Measurements from ENCODE around the gene PIN1.

The PIN1 gene

GRCh38 chr19:9863759-9864158 lies 28.6 kb downstream of the PIN1 start:
- Histone ChIP-seq H3K4me1 (ENCODE audit: control insufficient read depth in 5 of 5, insufficient read depth in 5 of 5, low read length in 5 of 5) (peaks cover 2 to 23% (median 20%) of the 10 kb centered on the region in 5 donors), H3K36me3 (ENCODE audit: control insufficient read depth in 5 of 5, insufficient read depth in 5 of 5, low read length in 5 of 5) (peaks cover 0 to 4% (median 0%) of the 10 kb centered on the region in 5 donors), H3K27me3 (ENCODE audit: control insufficient read depth in 5 of 5, insufficient read depth in 4 of 5, low read length in 5 of 5) (no peaks in the 10 kb centered on the region), H3K4me3 (ENCODE audit: low read depth in 1 of 5, low read length in 5 of 5) (no peak overlapping the region), H3K27ac (ENCODE audit: low read depth, low read length) (no peak overlapping the region), H3K9me3 (ENCODE audit: control insufficient read depth in 5 of 5, low read length in 5 of 5) (no peaks in the 10 kb centered on the region), H3K9ac (ENCODE audit: low read length in 5 of 5) (no peak overlapping the region)

- peak overlapping the region in 2 of 5 donors; percentile 17 to 39 for H3K4me3 ChIP-seq (ENCODE audit: low read depth in 1 of 5, low read length in 5 of 5)
- peak overlapping the region; percentile 80 for H3K27ac ChIP-seq (ENCODE audit: low read depth, low read length)
- H3K9ac ChIP-seq (ENCODE audit: low read length in 5 of 5): peak overlapping the region in 1 of 5 donors; percentile 13
- H3K27me3 ChIP-seq (ENCODE audit: control insufficient read depth in 5 of 5, insufficient read depth in 4 of 5, low read length in 5 of 5): no peaks in the 10 kb centered on the region
- no peaks in the 10 kb centered on the region for H3K9me3 ChIP-seq (ENCODE audit: control insufficient read depth in 5 of 5, low read length in 5 of 5)
- peaks cover 0 to 4% (median 0%) of the 10 kb centered on the region in 5 donors for H3K36me3 ChIP-seq (ENCODE audit: control insufficient read depth in 5 of 5, insufficient read depth in 5 of 5, low read length in 5 of 5)
- H3K4me1 ChIP-seq (ENCODE audit: control insufficient read depth in 5 of 5, insufficient read depth in 5 of 5, low read length in 5 of 5): peaks cover 2 to 29% (median 25%) of the 10 kb centered on the region in 5 donors
These were observed 30.8 kb downstream of the PIN1 start for GRCh38 chr19:9865732-9866501.

GRCh38 chr19:9868983-9869617 lies 34.0 kb downstream of the PIN1 start:
- H3K4me3 ChIP-seq (ENCODE audit: low read depth in 1 of 5, low read length in 5 of 5): no peak overlapping the region
- peak overlapping the region in 1 of 5 donors; percentile 39 for H3K9ac ChIP-seq (ENCODE audit: low read length in 5 of 5)
- no peaks in the 10 kb centered on the region for H3K9me3 ChIP-seq (ENCODE audit: control insufficient read depth in 5 of 5, low read length in 5 of 5)
- H3K36me3 ChIP-seq (ENCODE audit: control insufficient read depth in 5 of 5, insufficient read depth in 5 of 5, low read length in 5 of 5): peaks cover 0 to 6% (median 2%) of the 10 kb centered on the region in 5 donors
- H3K4me1 ChIP-seq (ENCODE audit: control insufficient read depth in 5 of 5, insufficient read depth in 5 of 5, low read length in 5 of 5): peaks cover 2 to 29% (median 25%) of the 10 kb centered on the region in 5 donors
- no peak overlapping the region for H3K27ac ChIP-seq (ENCODE audit: low read depth, low read length)
- H3K27me3 ChIP-seq (ENCODE audit: control insufficient read depth in 5 of 5, insufficient read depth in 4 of 5, low read length in 5 of 5): no peaks in the 10 kb centered on the region

- H3K9ac ChIP-seq (ENCODE audit: low read length in 5 of 5): no peak overlapping the region
- no peaks in the 10 kb centered on the region for H3K27me3 ChIP-seq (ENCODE audit: control insufficient read depth in 5 of 5, insufficient read depth in 4 of 5, low read length in 5 of 5)
- H3K27ac ChIP-seq (ENCODE audit: low read depth, low read length): no peak overlapping the region
- H3K36me3 ChIP-seq (ENCODE audit: control insufficient read depth in 5 of 5, insufficient read depth in 5 of 5, low read length in 5 of 5): peaks cover 0 to 6% (median 2%) of the 10 kb centered on the region in 5 donors
- H3K4me1 ChIP-seq (ENCODE audit: control insufficient read depth in 5 of 5, insufficient read depth in 5 of 5, low read length in 5 of 5): peaks cover under 1 to 16% (median 12%) of the 10 kb centered on the region in 5 donors
- H3K9me3 ChIP-seq (ENCODE audit: control insufficient read depth in 5 of 5, low read length in 5 of 5): no peaks in the 10 kb centered on the region
- no peak overlapping the region for H3K4me3 ChIP-seq (ENCODE audit: low read depth in 1 of 5, low read length in 5 of 5)
These were observed 36.7 kb downstream of the PIN1 start for GRCh38 chr19:9871626-9872338.

- H3K9ac ChIP-seq (ENCODE audit: low read length in 5 of 5): no peak overlapping the region
- no peak overlapping the region for H3K27ac ChIP-seq (ENCODE audit: low read depth, low read length)
- peaks cover 0 to 6% (median 2%) of the 10 kb centered on the region in 5 donors for H3K36me3 ChIP-seq (ENCODE audit: control insufficient read depth in 5 of 5, insufficient read depth in 5 of 5, low read length in 5 of 5)
- H3K27me3 ChIP-seq (ENCODE audit: control insufficient read depth in 5 of 5, insufficient read depth in 4 of 5, low read length in 5 of 5): no peaks in the 10 kb centered on the region
- peaks cover 0 to 10% (median 7%) of the 10 kb centered on the region in 5 donors for H3K4me1 ChIP-seq (ENCODE audit: control insufficient read depth in 5 of 5, insufficient read depth in 5 of 5, low read length in 5 of 5)
- H3K4me3 ChIP-seq (ENCODE audit: low read depth in 1 of 5, low read length in 5 of 5): no peak overlapping the region
- H3K9me3 ChIP-seq (ENCODE audit: control insufficient read depth in 5 of 5, low read length in 5 of 5): no peaks in the 10 kb centered on the region
These were observed 37.6 kb downstream of the PIN1 start for GRCh38 chr19:9872618-9873242.

GRCh38 chr19:9875031-9875627 lies 40.0 kb downstream of the PIN1 start:
- Histone ChIP-seq H3K27me3 (ENCODE audit: control insufficient read depth in 5 of 5, insufficient read depth in 4 of 5, low read length in 5 of 5) (no peaks in the 10 kb centered on the region), H3K9ac (ENCODE audit: low read length in 5 of 5) (no peak overlapping the region), H3K4me3 (ENCODE audit: low read depth in 1 of 5, low read length in 5 of 5) (no peak overlapping the region), H3K36me3 (ENCODE audit: control insufficient read depth in 5 of 5, insufficient read depth in 5 of 5, low read length in 5 of 5) (peaks cover 0 to 6% (median 2%) of the 10 kb centered on the region in 5 donors), H3K9me3 (ENCODE audit: control insufficient read depth in 5 of 5, low read length in 5 of 5) (no peaks in the 10 kb centered on the region), H3K27ac (ENCODE audit: low read depth, low read length) (no peak overlapping the region), H3K4me1 (ENCODE audit: control insufficient read depth in 5 of 5, insufficient read depth in 5 of 5, low read length in 5 of 5) (peaks cover 0 to 12% (median 0%) of the 10 kb centered on the region in 5 donors)

- Histone ChIP-seq H3K9me3 (ENCODE audit: control insufficient read depth in 5 of 5, low read length in 5 of 5) (no peaks in the 10 kb centered on the region), H3K4me1 (ENCODE audit: control insufficient read depth in 5 of 5, insufficient read depth in 5 of 5, low read length in 5 of 5) (peaks cover 0 to 6% (median 0%) of the 10 kb centered on the region in 5 donors), H3K4me3 (ENCODE audit: low read depth in 1 of 5, low read length in 5 of 5) (no peak overlapping the region), H3K9ac (ENCODE audit: low read length in 5 of 5) (no peak overlapping the region), H3K36me3 (ENCODE audit: control insufficient read depth in 5 of 5, insufficient read depth in 5 of 5, low read length in 5 of 5) (peaks cover 0 to 6% (median 2%) of the 10 kb centered on the region in 5 donors), H3K27ac (ENCODE audit: low read depth, low read length) (no peak overlapping the region), H3K27me3 (ENCODE audit: control insufficient read depth in 5 of 5, insufficient read depth in 4 of 5, low read length in 5 of 5) (no peaks in the 10 kb centered on the region)
These were observed 40.7 kb downstream of the PIN1 start for GRCh38 chr19:9875796-9876195.

GRCh38 chr19:9877780-9878510 lies 42.8 kb downstream of the PIN1 start:
- Histone ChIP-seq H3K9ac (ENCODE audit: low read length in 5 of 5) (no peak overlapping the region), H3K27ac (ENCODE audit: low read depth, low read length) (no peak overlapping the region), H3K4me3 (ENCODE audit: low read depth in 1 of 5, low read length in 5 of 5) (no peak overlapping the region), H3K27me3 (ENCODE audit: control insufficient read depth in 5 of 5, insufficient read depth in 4 of 5, low read length in 5 of 5) (no peaks in the 10 kb centered on the region), H3K9me3 (ENCODE audit: control insufficient read depth in 5 of 5, low read length in 5 of 5) (no peaks in the 10 kb centered on the region), H3K4me1 (ENCODE audit: control insufficient read depth in 5 of 5, insufficient read depth in 5 of 5, low read length in 5 of 5) (peaks cover 0 to 6% (median 0%) of the 10 kb centered on the region in 5 donors), H3K36me3 (ENCODE audit: control insufficient read depth in 5 of 5, insufficient read depth in 5 of 5, low read length in 5 of 5) (no peaks in the 10 kb centered on the region)

Data from subcutaneous abdominal adipose tissue (tissue), 5 donors.